Measurements from ENCODE around the gene TH.

TH gene

DNA sequence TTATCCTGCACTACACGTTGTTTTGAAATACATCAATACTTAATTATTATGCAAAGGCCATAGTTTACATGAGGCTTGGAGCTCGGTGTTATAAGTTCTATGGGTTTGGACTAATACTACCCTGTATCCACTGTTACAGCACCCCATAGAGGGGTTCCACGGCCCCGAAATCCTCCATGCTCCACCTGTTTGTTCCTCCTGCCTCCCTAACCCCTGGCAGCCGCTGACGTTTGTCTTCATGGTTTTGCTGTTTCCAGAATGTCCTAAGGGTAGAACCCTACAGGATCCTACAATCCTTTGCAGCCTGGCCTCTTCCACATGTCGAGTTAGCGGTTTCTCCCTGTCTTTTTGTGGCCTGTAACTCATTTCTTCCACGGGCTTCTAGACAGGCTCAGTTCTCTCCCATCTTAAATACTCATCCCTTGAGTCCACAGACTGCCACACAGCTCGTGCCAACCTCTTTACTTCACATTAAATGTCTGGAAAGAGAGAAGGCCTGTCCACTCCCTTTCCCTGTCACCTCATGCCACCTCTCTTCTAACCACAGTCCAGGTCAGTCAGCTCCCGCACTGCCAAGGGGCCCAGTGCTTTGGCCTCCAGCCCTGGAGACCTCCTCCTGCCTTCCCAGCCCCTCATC, 42.4 kb upstream of the TH start:
- H3K27me3 ChIP-seq (ENCODE audit: low read depth, low read length) = no peaks in the 10 kb centered on the region
- no peak overlapping the region for H3K4me3 ChIP-seq (ENCODE audit: low read depth in 1 of 2, low read length in 2 of 2)
- no peaks in the 10 kb centered on the region for H3K9me3 ChIP-seq (ENCODE audit: control insufficient read depth in 1 of 2, low read length in 2 of 2)
- no peak overlapping the region for H3K27ac ChIP-seq (ENCODE audit: low read length)
- H3K36me3 ChIP-seq (ENCODE audit: control insufficient read depth in 1 of 2, insufficient read depth in 2 of 2, low read length in 2 of 2) = no peaks in the 10 kb centered on the region
- H3K4me1 ChIP-seq (ENCODE audit: control insufficient read depth in 1 of 2, insufficient read depth in 2 of 2, low read length in 2 of 2) = no peaks in the 10 kb centered on the region

DNA sequence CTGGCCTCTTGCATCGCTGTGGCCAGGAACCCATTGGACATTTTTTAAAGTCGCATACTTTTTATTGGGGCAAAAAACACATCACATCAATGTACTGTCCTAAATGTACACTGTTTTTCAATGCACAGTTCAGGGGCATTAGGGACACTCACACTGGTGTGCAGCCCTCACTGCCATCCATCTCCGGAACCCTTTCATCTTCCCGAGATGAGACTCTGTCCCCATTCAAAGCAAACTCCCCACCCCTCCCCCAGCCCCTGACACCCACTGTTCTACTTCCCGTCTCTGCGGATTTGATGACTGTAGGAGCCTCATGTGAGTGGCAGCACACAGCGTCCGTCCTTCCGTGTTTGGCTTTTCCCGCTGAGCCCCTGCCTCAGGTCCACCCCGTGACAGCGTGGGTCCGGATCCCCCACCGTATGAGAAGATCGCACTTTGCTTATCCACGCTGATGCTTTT, 41.8 kb upstream of the TH start:
- H3K4me3 ChIP-seq (ENCODE audit: low read depth in 1 of 2, low read length in 2 of 2) = no peak overlapping the region
- no peak overlapping the region for H3K27ac ChIP-seq (ENCODE audit: low read length)
- no peaks in the 10 kb centered on the region for H3K4me1 ChIP-seq (ENCODE audit: control insufficient read depth in 1 of 2, insufficient read depth in 2 of 2, low read length in 2 of 2)
- no peaks in the 10 kb centered on the region for H3K9me3 ChIP-seq (ENCODE audit: control insufficient read depth in 1 of 2, low read length in 2 of 2)
- H3K27me3 ChIP-seq (ENCODE audit: low read depth, low read length) = no peaks in the 10 kb centered on the region
- no peaks in the 10 kb centered on the region for H3K36me3 ChIP-seq (ENCODE audit: control insufficient read depth in 1 of 2, insufficient read depth in 2 of 2, low read length in 2 of 2)

DNA sequence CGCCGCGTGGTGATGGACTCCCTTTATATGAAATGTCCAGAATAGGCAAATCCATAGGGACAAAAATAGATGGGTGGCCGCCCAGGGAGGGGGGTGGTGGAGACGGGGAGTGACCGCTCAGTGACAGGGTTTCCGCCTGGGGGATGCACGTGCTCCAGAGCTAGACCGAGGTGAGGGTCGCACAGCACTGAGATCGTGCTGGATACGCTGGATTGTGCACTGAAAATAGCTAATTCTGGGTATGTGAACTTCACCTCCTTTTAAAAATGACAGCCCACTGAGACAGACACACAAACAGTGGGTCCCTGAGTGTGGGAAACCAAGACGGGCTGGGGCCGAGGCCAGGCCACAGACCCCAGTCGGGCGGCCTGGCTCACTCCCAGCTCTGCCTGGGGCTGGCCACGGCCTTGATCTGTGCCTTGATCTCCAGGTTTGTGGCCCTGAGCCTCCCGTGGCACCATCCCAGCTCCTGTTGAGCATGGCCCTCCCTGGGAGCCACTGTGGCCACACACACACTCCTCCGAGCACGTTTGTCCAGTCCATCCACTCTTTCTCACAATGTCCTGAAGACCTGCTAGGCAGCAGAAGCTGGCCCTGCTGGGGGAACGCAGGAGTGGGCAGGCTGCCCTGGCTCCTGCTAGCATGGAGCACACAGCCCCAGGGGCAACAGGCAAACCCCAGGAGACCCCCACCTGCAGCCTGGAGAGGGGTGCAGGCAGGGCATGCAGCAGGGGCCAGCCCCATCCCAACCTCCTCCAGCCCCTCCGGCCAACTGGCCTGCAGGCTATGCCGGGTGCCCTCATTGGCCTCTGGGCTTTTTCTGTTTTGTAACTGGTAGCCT, 41.0 kb upstream of the TH start:
- no peaks in the 10 kb centered on the region for H3K4me1 ChIP-seq (ENCODE audit: control insufficient read depth in 1 of 2, insufficient read depth in 2 of 2, low read length in 2 of 2)

GRCh38 chr11:2211113-2211971, 39.7 kb upstream of the TH start:
- Histone ChIP-seq H3K27me3 (ENCODE audit: low read depth, low read length) (no peaks in the 10 kb centered on the region), H3K27ac (ENCODE audit: low read length) (no peak overlapping the region), H3K9me3 (ENCODE audit: control insufficient read depth in 1 of 2, low read length in 2 of 2) (peaks cover 0 to 9% of the 10 kb centered on the region in 2 donors), H3K4me1 (ENCODE audit: control insufficient read depth in 1 of 2, insufficient read depth in 2 of 2, low read length in 2 of 2) (no peaks in the 10 kb centered on the region), H3K4me3 (ENCODE audit: low read depth in 1 of 2, low read length in 2 of 2) (no peak overlapping the region), H3K36me3 (ENCODE audit: control insufficient read depth in 1 of 2, insufficient read depth in 2 of 2, low read length in 2 of 2) (no peaks in the 10 kb centered on the region)

More for the DNA sequence above, 41.0 kb upstream of the TH start:
- Histone ChIP-seq H3K36me3 (ENCODE audit: control insufficient read depth in 1 of 2, insufficient read depth in 2 of 2, low read length in 2 of 2) (no peaks in the 10 kb centered on the region), H3K27me3 (ENCODE audit: low read depth, low read length) (no peaks in the 10 kb centered on the region), H3K9me3 (ENCODE audit: control insufficient read depth in 1 of 2, low read length in 2 of 2) (peaks cover 0 to 2% of the 10 kb centered on the region in 2 donors), H3K27ac (ENCODE audit: low read length) (no peak overlapping the region), H3K4me3 (ENCODE audit: low read depth in 1 of 2, low read length in 2 of 2) (no peak overlapping the region)

DNA sequence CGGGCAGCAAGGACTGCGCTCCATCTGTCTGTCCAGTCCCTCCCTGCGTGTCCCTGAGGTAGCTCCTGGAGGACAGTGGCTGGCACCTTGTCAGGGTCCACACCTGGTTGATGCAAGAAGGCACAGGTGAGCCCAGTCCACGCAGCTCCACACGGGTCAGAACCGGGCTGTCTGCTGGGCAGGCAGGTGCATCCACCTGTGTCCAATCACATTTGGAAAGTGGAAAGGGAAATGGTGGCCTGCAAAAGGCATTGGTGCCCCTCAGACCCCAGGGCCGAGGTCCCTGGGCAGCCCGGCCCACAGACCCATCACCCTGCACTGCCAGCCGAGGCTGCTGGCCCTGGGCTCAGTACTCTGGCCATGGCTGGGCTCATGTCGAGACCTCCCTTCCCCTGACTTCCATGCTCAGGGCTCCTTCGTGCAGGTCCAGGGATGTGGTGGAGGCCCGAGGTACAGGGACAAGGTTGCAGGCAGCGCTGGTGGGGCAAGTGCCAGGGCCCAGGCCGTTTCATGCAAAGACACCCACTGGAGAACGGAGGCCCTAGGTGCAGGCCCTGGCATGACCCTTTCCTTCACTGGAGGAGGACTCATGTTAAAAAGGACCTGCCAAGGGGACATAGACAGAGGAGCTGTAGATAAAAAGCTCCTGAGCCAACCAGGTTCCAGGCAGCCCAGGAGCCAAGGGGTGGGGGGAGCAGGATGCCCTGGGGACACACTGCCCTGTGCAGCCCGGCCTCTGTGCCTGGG, 38.9 kb upstream of the TH start:
- H3K4me3 ChIP-seq (ENCODE audit: low read depth in 1 of 2, low read length in 2 of 2) = no peak overlapping the region
- H3K27ac ChIP-seq (ENCODE audit: low read length) = no peak overlapping the region
- H3K9me3 ChIP-seq (ENCODE audit: control insufficient read depth in 1 of 2, low read length in 2 of 2) = peaks cover 0 to 9% of the 10 kb centered on the region in 2 donors
- no peaks in the 10 kb centered on the region for H3K27me3 ChIP-seq (ENCODE audit: low read depth, low read length)
- H3K36me3 ChIP-seq (ENCODE audit: control insufficient read depth in 1 of 2, insufficient read depth in 2 of 2, low read length in 2 of 2) = no peaks in the 10 kb centered on the region
- H3K4me1 ChIP-seq (ENCODE audit: control insufficient read depth in 1 of 2, insufficient read depth in 2 of 2, low read length in 2 of 2) = no peaks in the 10 kb centered on the region

GRCh38 chr11:2209900-2210321, 38.3 kb upstream of the TH start:
- no peaks in the 10 kb centered on the region for H3K4me1 ChIP-seq (ENCODE audit: control insufficient read depth in 1 of 2, insufficient read depth in 2 of 2, low read length in 2 of 2)
- H3K9me3 ChIP-seq (ENCODE audit: control insufficient read depth in 1 of 2, low read length in 2 of 2) = peaks cover 0 to 9% of the 10 kb centered on the region in 2 donors
- H3K4me3 ChIP-seq (ENCODE audit: low read depth in 1 of 2, low read length in 2 of 2) = no peak overlapping the region
- no peaks in the 10 kb centered on the region for H3K36me3 ChIP-seq (ENCODE audit: control insufficient read depth in 1 of 2, insufficient read depth in 2 of 2, low read length in 2 of 2)
- no peaks in the 10 kb centered on the region for H3K27me3 ChIP-seq (ENCODE audit: low read depth, low read length)
- no peak overlapping the region for H3K27ac ChIP-seq (ENCODE audit: low read length)

GRCh38 chr11:2209370-2209801, 37.8 kb upstream of the TH start:
- Histone ChIP-seq H3K4me1 (ENCODE audit: control insufficient read depth in 1 of 2, insufficient read depth in 2 of 2, low read length in 2 of 2) (no peaks in the 10 kb centered on the region), H3K36me3 (ENCODE audit: control insufficient read depth in 1 of 2, insufficient read depth in 2 of 2, low read length in 2 of 2) (no peaks in the 10 kb centered on the region), H3K9me3 (ENCODE audit: control insufficient read depth in 1 of 2, low read length in 2 of 2) (peaks cover 0 to 9% of the 10 kb centered on the region in 2 donors), H3K27ac (ENCODE audit: low read length) (no peak overlapping the region), H3K4me3 (ENCODE audit: low read depth in 1 of 2, low read length in 2 of 2) (no peak overlapping the region), H3K27me3 (ENCODE audit: low read depth, low read length) (no peaks in the 10 kb centered on the region)

- Histone ChIP-seq H3K27ac (ENCODE audit: low read length) (no peak overlapping the region), H3K9me3 (ENCODE audit: control insufficient read depth in 1 of 2, low read length in 2 of 2) (peaks cover 0 to 9% of the 10 kb centered on the region in 2 donors), H3K27me3 (ENCODE audit: low read depth, low read length) (no peaks in the 10 kb centered on the region), H3K4me3 (ENCODE audit: low read depth in 1 of 2, low read length in 2 of 2) (no peak overlapping the region), H3K36me3 (ENCODE audit: control insufficient read depth in 1 of 2, insufficient read depth in 2 of 2, low read length in 2 of 2) (no peaks in the 10 kb centered on the region), H3K4me1 (ENCODE audit: control insufficient read depth in 1 of 2, insufficient read depth in 2 of 2, low read length in 2 of 2) (no peaks in the 10 kb centered on the region)
Measured at GRCh38 chr11:2208691-2209369, 37.2 kb upstream of the TH start.

DNA sequence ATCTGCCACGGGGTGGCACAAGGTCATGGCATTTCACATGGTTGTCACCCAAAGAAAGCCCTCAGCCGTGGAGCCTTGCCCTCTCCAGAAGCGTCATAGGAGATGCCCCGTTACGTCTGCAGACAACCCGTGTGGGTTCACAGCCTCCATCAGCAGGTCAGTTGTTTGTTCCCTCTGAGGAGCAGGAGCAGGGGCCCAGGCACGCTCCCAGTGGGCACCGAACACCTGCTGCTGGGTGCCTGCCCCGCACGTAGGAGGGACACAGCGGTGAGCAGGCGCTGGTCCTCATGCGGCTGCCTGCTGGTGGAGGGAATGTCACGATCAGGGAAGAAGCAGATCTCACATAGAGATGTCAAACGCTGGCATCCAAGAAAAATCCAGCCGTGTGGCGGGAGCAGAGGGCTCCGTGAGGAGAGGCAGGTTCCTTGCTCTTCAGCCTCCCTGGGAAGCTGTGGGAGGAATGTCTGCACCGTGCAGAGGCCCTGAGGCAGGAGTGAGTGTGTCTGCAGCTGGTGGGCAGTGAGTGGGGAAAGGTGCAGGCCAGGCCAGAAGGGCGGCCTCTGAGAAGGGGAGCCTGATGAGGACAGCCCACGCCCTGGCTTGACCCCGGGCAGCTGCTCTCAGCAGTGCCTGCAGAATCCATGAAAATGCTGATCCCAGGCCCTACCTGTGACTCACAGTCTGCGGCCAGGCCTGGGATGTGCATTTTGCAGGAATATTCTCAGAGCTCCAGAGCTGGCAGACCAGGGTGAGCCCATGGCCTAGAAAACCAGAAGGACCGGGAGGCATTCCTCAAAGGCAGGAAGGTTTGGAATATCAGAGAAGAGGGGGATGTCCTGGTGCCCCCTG, 36.4 kb upstream of the TH start:
- Histone ChIP-seq H3K27ac (ENCODE audit: low read length) (no peak overlapping the region), H3K36me3 (ENCODE audit: control insufficient read depth in 1 of 2, insufficient read depth in 2 of 2, low read length in 2 of 2) (no peaks in the 10 kb centered on the region), H3K9me3 (ENCODE audit: control insufficient read depth in 1 of 2, low read length in 2 of 2) (peaks cover 0 to 9% of the 10 kb centered on the region in 2 donors), H3K4me3 (ENCODE audit: low read depth in 1 of 2, low read length in 2 of 2) (no peak overlapping the region), H3K27me3 (ENCODE audit: low read depth, low read length) (no peaks in the 10 kb centered on the region), H3K4me1 (ENCODE audit: control insufficient read depth in 1 of 2, insufficient read depth in 2 of 2, low read length in 2 of 2) (no peaks in the 10 kb centered on the region)

DNA sequence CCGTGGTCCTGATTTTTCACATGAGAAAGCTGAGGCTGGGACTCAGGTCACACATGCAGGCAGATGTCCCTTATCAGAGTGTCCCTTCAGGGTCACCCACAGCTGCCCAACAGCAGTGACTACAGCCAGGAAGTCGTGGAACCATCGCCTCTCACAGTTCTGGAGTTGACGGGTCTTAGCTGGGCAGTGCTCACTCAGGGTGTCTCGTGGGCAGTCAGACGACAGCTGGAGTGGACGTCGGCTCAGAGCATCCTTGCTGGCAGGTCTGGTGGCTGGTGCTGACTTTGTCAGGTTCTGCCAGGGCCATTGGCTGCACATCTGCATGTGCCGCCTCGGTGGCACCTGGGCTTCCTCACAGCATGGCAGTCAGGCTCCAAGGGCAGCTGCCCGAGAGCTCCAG, 35.6 kb upstream of the TH start:
- no peaks in the 10 kb centered on the region for H3K36me3 ChIP-seq (ENCODE audit: control insufficient read depth in 1 of 2, insufficient read depth in 2 of 2, low read length in 2 of 2)
- no peaks in the 10 kb centered on the region for H3K4me1 ChIP-seq (ENCODE audit: control insufficient read depth in 1 of 2, insufficient read depth in 2 of 2, low read length in 2 of 2)
- no peak overlapping the region for H3K4me3 ChIP-seq (ENCODE audit: low read depth in 1 of 2, low read length in 2 of 2)
- no peak overlapping the region for H3K27ac ChIP-seq (ENCODE audit: low read length)
- H3K27me3 ChIP-seq (ENCODE audit: low read depth, low read length) = no peaks in the 10 kb centered on the region
- peaks cover 0 to 9% of the 10 kb centered on the region in 2 donors for H3K9me3 ChIP-seq (ENCODE audit: control insufficient read depth in 1 of 2, low read length in 2 of 2)
